GM12801 (cell line): ENCODE data around the gene TSPYL4.

ENCODE experiments used
- TF ChIP-seq, protein P1 (sequence below): IDR thresholded peaks from one replicate; pipeline ENCODE4 v1.5.1; 2011; ENCODE audit warnings: control low read depth; ENCODE audit not compliant: insufficient read length; ENCODE audit errors: extremely low read depth

TSPYL4 gene

DNA sequence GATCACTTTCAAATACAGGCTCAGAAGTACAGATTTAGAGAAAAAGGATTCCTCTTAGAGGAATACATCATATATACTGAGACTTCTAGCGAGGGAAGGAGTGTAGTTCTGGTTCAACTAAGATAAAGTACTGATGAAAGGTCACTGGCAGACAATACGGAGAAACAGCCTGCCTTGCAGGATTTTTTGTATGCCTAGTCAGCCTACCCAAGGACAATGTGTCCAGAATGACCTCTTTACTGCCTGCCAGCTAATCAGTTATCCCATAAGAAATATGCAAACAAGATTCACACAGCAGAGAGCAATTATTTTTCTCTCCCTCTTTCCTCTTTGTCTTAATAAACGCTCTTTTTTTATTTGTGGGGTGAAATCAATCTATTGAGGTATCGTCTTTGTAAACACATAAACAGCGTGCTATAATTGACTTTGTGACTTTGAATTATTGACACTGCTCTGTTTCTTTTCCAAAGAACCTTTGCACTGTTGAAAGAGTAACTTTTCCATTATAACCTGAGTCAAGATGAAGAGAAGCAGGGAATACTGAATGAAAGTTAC, 1.4 kb upstream of the TSPYL4 start:
- TF ChIP-seq, protein P1, sequence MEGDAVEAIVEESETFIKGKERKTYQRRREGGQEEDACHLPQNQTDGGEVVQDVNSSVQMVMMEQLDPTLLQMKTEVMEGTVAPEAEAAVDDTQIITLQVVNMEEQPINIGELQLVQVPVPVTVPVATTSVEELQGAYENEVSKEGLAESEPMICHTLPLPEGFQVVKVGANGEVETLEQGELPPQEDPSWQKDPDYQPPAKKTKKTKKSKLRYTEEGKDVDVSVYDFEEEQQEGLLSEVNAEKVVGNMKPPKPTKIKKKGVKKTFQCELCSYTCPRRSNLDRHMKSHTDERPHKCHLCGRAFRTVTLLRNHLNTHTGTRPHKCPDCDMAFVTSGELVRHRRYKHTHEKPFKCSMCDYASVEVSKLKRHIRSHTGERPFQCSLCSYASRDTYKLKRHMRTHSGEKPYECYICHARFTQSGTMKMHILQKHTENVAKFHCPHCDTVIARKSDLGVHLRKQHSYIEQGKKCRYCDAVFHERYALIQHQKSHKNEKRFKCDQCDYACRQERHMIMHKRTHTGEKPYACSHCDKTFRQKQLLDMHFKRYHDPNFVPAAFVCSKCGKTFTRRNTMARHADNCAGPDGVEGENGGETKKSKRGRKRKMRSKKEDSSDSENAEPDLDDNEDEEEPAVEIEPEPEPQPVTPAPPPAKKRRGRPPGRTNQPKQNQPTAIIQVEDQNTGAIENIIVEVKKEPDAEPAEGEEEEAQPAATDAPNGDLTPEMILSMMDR, result no peak

DNA sequence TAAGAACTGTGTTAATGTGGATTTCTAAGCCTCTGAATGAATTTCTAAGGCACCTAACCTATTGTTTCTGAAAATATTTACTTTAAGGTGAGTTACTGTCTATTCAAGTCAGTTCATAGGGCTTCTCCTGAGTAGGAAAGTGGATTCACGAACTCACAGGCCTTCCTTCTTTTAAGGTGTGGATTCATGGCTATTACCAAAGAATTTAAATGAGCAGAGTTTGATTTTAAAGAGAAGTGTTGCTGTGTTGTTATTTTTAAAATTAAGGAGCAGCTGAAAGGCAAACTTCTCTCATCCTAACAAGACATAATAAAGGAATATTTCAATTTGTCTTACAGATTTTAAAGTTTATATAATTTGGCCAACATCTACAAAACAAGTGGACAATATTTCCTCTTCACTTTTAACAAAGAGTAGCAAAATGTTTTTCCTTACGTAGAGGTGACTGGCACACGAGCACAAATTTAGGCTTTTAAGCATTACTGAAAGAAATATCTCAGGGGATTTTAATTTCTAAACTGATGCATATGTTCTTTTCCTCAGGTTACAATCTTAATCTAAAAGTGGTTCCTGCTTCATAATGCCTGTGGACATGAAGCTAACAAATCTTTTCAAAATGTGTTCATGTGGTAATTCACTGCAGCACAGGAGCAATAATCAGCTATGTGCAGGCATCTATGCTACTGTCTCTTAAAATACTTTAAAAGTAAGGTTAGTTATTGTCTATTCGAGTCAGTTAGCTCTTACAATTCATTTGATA, 602 bp upstream of the TSPYL4 start:
- TF ChIP-seq, protein P1, result no peak

DNA sequence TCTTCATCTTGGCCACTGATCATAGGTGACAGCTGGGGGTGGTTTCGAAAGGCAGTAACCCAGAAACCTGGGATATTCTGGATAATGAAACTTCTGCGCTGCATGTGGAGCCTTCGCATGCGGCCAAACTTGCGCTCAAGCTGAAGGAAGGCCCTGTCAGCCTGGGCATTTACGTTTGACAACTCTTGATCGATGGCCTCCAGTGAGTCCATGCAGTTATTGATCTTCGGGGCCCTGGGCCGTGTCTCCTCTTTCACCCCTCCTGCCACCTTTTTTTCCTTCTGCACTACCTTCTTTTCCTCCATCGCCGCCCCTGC, 729 bp downstream of the TSPYL4 start:
- TF ChIP-seq, protein P1, result no peak

DNA sequence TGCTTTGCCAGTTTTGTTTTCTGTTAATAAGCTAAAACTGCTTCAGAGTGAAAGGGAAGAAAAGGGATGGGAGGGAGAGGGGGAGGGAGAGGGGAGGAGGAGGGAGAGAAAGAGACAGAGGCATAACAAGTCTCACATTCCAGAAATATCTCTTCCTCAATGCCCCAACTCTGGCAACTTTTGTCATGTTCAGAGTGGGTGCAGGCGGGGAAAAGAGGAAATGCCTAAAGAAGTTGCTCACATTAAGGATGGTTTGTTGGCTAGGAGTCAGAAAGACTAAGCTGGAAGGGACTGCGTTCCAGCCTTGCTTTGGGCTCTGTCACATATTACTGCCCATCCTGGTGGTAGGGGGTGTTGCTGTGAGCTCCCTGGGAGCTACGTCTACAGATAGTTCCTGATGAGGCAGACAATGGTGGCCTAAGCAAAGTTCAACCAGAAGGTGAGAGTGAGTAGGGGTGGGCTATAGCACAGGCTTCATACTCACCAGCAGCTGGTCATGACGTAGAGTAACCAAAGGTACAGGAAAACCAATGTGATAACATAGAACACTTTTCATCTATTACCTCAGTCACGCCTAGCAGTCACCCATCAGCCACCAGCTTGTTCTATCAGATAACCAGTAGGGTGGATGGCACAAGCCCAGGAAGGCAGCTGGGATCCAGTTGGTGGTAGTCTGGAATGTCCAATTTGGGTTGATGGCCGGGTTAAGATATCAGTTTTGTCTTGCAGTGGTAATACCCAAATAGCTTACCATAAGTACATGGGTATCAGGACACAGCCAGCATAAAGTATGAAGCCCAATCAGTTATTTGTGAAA, 2.1 kb downstream of the TSPYL4 start:
- TF ChIP-seq, protein P1, result no peak

- TF ChIP-seq, protein P1, result no peak
Measured at GRCh38 chr6:116248577-116248976, 5.3 kb downstream of the TSPYL4 start.

- TF ChIP-seq, protein P1, result no peak
Measured at GRCh38 chr6:116247285-116247684, 6.6 kb downstream of the TSPYL4 start.

- TF ChIP-seq, protein P1, result no peak
Measured at GRCh38 chr6:116246089-116246488, 7.8 kb downstream of the TSPYL4 start.
